Bronchial epithelial cell (primary cell): Measurements from ENCODE around the gene UQCRFS1. TPM values are rescaled to one million over a fixed set of nuclear protein-coding genes. Genes with fewer than 3 reads are reported as not detected.

Source experiments
- DNase-seq: peaks from one replicate; pipeline ENCODE4 v3.0.0-alpha.2; 2010; ENCODE audit warnings: low read depth
- FAIRE-seq: peaks from 2 replicates; lab custom pipeline; 2011; peaks lifted over from hg19 to GRCh38; lab: Jason Lieb, UNC
- H3K27me3 ChIP-seq: 2 replicates; pipeline ENCODE4 v1.5.1; 2011; ENCODE audit warnings: low read length; ENCODE audit not compliant: control insufficient read depth, insufficient read depth
- H3K36me3 ChIP-seq: 2 replicates; pipeline ENCODE4 v1.5.1; 2011; ENCODE audit warnings: low read length; ENCODE audit not compliant: control insufficient read depth, insufficient read depth
- H3K4me3 ChIP-seq: 2 replicates; pipeline ENCODE4 v1.5.1; 2011; ENCODE audit warnings: mild to moderate bottlenecking, low read depth, low read length, control low read depth
- CTCF ChIP-seq: IDR thresholded peaks from 2 replicates; pipeline ENCODE4 v1.5.1; 2011; ENCODE audit warnings: mild to moderate bottlenecking, moderate library complexity, low read length, control low read depth, inconsistent platforms; ENCODE audit not compliant: insufficient read depth, severe bottlenecking
- total RNA-seq: library from RNA; depleted of rRNA; stranded (reverse); fragments of >200 nt; gene quantifications from 2 replicates; pipeline ENCODE4 v1.2.1, GENCODE V29; 2014

The UQCRFS1 gene
- total RNA-seq, 1 donor from 2014 or later = 26.1 TPM

GRCh38 chr19:29201855-29202254 is 11.1 kb downstream of the UQCRFS1 start:
- FAIRE-seq (no peak), DNase-seq (no peak)
- H3K36me3 ChIP-seq = peaks cover 1% of the 10 kb centered on the region
- no peak for TF ChIP-seq CTCF
- H3K27me3 ChIP-seq = no peaks in the 10 kb centered on the region
- no peak overlapping the region for H3K4me3 ChIP-seq

- FAIRE-seq = no peak
- no peaks in the 10 kb centered on the region for H3K36me3 ChIP-seq
These were observed 18.3 kb downstream of the UQCRFS1 start for GRCh38 chr19:29194658-29195057.

DNA sequence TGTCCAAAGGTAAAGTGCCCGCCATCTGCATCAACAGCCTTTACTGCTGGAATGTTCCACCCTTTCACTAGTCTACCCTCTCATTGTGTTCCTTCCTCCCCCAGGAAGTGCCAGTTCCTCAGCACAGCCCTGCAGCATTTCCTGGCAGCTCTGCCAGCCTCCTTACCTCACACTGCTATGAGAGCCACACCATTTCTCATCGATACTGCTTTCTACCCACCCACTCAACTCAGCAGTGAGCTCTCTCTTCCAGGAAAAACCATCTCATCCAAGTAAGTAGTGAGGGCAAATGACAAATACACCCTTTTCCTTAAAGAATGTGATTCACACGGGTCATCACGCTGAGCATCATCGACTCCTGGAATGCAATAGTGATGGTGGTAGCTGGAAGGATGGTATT is 19.8 kb downstream of the UQCRFS1 start:
- no peak for DNase-seq
- Histone ChIP-seq H3K27me3 (no peaks in the 10 kb centered on the region), H3K4me3 (no peak overlapping the region), H3K36me3 (no peaks in the 10 kb centered on the region)
- TF ChIP-seq CTCF = no peak
- FAIRE-seq = no peak

More at GRCh38 chr19:29194658-29195057, 18.3 kb downstream of the UQCRFS1 start:
- Histone ChIP-seq H3K27me3 (no peaks in the 10 kb centered on the region), H3K4me3 (no peak overlapping the region)
- DNase-seq = no peak
- no peak for TF ChIP-seq CTCF

GRCh38 chr19:29191005-29191404 is 21.9 kb downstream of the UQCRFS1 start:
- Histone ChIP-seq H3K27me3 (no peaks in the 10 kb centered on the region), H3K4me3 (no peak overlapping the region), H3K36me3 (no peaks in the 10 kb centered on the region)
- DNase-seq (no peak), FAIRE-seq (no peak)
- TF ChIP-seq CTCF = no peak

- no peaks in the 10 kb centered on the region for H3K36me3 ChIP-seq
- H3K27me3 ChIP-seq = no peaks in the 10 kb centered on the region
- H3K4me3 ChIP-seq = no peak overlapping the region
- DNase-seq = no peak
- FAIRE-seq = no peak
- no peak for TF ChIP-seq CTCF
These were observed 24.0 kb downstream of the UQCRFS1 start for GRCh38 chr19:29189033-29189360.

GRCh38 chr19:29188289-29189032 is 24.5 kb downstream of the UQCRFS1 start:
- FAIRE-seq (peak; percentile 13), DNase-seq (no peak)
- Histone ChIP-seq H3K36me3 (no peaks in the 10 kb centered on the region), H3K27me3 (no peaks in the 10 kb centered on the region), H3K4me3 (no peak overlapping the region)
- no peak for TF ChIP-seq CTCF
